ENCODE measurements around the gene SLFN12.
"Not testable (repeated sequence)": the region's sequence is repeated elsewhere in the genome, so short reads cannot be mapped to it uniquely, and the experiment has no call there.

Gene SLFN12

GRCh38 chr17:35414247-35414646 lies 18.1 kb downstream of the SLFN12 start:
- in situ Hi-C loops (cut with HindIII; ENCODE audit: low sequenced_read_pairs), result no loop called here
- no peak for DNase-seq (ENCODE audit: low read depth)
- TF ChIP-seq, protein P1, sequence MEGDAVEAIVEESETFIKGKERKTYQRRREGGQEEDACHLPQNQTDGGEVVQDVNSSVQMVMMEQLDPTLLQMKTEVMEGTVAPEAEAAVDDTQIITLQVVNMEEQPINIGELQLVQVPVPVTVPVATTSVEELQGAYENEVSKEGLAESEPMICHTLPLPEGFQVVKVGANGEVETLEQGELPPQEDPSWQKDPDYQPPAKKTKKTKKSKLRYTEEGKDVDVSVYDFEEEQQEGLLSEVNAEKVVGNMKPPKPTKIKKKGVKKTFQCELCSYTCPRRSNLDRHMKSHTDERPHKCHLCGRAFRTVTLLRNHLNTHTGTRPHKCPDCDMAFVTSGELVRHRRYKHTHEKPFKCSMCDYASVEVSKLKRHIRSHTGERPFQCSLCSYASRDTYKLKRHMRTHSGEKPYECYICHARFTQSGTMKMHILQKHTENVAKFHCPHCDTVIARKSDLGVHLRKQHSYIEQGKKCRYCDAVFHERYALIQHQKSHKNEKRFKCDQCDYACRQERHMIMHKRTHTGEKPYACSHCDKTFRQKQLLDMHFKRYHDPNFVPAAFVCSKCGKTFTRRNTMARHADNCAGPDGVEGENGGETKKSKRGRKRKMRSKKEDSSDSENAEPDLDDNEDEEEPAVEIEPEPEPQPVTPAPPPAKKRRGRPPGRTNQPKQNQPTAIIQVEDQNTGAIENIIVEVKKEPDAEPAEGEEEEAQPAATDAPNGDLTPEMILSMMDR (IDR thresholded peaks at IDR 0.05; ENCODE audit: low read depth, low read length, missing control alignments), result no peak
- H3K4me3 ChIP-seq (ENCODE audit: low read depth, low read length), result no peak overlapping the region

DNA sequence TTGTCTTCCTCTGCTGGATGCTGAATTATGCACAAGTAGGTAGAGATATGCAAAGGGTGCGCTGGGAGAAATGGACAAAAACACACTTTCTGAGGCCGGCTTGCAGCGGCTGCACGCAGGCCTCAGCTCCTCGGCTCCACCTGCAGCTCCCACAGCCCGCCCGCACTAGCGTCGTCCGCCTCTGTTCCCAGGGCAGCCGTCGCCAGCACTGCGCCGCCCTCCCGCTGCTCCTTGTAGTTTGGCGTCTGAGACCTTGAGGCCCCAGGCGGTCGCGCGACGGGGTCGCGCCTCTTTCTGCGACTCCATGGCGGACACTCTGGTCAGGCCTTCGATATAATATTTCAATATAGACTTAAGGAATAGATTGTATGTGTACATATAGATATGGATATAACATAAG lies 24.8 kb downstream of the SLFN12 start:
- DNase-seq (ENCODE audit: low read depth), result no peak
- no peak overlapping the region for H3K4me3 ChIP-seq (ENCODE audit: low read depth, low read length)
- in situ Hi-C loops (cut with HindIII; ENCODE audit: low sequenced_read_pairs), result no loop called here
- TF ChIP-seq, protein P1 (IDR thresholded peaks at IDR 0.05; ENCODE audit: low read depth, low read length, missing control alignments), result no peak

DNA sequence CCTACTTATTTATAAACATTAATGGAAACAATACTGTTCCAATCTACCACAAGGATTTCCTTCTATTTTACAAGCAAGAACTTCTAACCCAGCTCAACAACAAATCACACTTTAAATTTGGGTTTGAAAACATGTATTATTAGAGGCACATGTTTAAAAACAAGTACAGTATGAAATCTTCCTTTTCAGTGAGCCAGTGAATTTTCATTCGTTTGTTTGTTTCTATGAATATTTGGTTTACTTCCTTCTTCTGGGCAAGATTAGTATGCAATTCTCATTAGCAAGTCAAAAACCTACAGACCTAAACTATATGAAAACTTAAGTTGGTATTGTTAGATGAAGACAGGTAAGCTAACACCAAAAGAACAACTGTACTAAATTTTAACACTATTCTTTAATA lies 25.7 kb downstream of the SLFN12 start:
- H3K4me3 ChIP-seq (ENCODE audit: low read depth, low read length), result no peak overlapping the region
- in situ Hi-C loops (cut with HindIII; ENCODE audit: low sequenced_read_pairs), result no loop called here
- no peak for DNase-seq (ENCODE audit: low read depth)
- TF ChIP-seq, protein P1 (IDR thresholded peaks at IDR 0.05; ENCODE audit: low read depth, low read length, missing control alignments), result no peak

DNA sequence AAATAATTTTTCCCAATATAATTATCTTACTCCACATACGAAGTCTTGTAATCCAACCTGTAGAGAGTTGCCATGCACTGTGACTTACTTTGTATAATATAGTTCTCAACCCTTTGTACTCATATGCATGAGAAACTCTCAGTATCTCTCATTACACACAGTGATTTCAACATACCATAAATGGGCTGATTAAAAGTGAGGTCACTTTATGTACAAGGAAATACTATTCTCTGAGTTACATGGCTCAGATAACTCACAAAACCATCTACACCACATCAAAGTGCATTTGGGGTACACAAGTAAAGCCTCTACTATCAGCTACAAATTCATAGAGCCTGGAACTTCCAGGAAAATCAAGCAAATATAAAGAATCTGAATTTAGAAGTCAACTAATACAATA lies 27.9 kb downstream of the SLFN12 start:
- in situ Hi-C loops (cut with HindIII; ENCODE audit: low sequenced_read_pairs), result no loop called here
- DNase-seq (ENCODE audit: low read depth), result no peak
- H3K4me3 ChIP-seq (ENCODE audit: low read depth, low read length), result no peak overlapping the region
- TF ChIP-seq, protein P1 (IDR thresholded peaks at IDR 0.05; ENCODE audit: low read depth, low read length, missing control alignments), result no peak

DNA sequence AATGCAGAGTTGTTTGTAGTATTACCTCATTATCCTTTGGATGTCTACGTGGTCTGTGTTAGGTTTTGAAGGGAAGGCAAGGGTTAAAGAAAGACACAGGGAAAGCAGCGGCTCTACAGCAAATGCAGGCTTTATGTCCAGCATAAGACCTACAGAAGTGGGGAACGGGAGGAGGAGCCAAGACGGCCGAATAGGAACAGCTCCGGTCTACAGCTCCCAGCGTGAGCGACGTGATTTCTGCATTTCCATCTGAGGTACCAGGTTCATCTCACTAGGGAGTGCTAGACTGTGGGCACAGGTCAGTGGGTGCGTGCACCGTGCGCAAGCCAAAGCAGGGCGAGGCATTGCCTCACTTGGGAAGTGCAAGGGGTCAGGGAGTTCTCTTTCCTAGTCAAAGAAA lies 38.5 kb downstream of the SLFN12 start:
- H3K4me3 ChIP-seq (ENCODE audit: low read depth, low read length); DNase-seq (ENCODE audit: low read depth); in situ Hi-C loops (cut with HindIII; ENCODE audit: low sequenced_read_pairs): not testable (repeated sequence)

- in situ Hi-C loops (cut with HindIII; ENCODE audit: low sequenced_read_pairs), result no loop called here
- DNase-seq (ENCODE audit: low read depth), result no peak
- H3K4me3 ChIP-seq (ENCODE audit: low read depth, low read length), result no peak overlapping the region
- TF ChIP-seq, protein P1 (IDR thresholded peaks at IDR 0.05; ENCODE audit: low read depth, low read length, missing control alignments), result no peak
Measured at GRCh38 chr17:35390663-35391062, 41.6 kb downstream of the SLFN12 start.

GRCh38 chr17:35390156-35390555 lies 42.1 kb downstream of the SLFN12 start:
- in situ Hi-C loops (cut with HindIII; ENCODE audit: low sequenced_read_pairs), result no loop called here
- no peak for DNase-seq (ENCODE audit: low read depth)
- H3K4me3 ChIP-seq (ENCODE audit: low read depth, low read length), result no peak overlapping the region
- TF ChIP-seq, protein P1 (IDR thresholded peaks at IDR 0.05; ENCODE audit: low read depth, low read length, missing control alignments), result no peak

All from astrocyte of the cerebellum (primary cell).